ENCODE results near the gene CA4. TPM values are rescaled to one million over a fixed set of nuclear protein-coding genes. Genes with fewer than 3 reads are reported as not detected.

The CA4 gene
- total RNA-seq, 1 experiment from 2014 or later: 1.7 TPM

GRCh38 chr17:60173304-60173819 lies 23.6 kb downstream of the CA4 start:
- Histone ChIP-seq H2BK12ac (ENCODE audit: insufficient read length, low read depth, low read length) (no peak overlapping the region), H3K56ac (ENCODE audit: insufficient read length, low read depth, low read length) (no peak overlapping the region), H2BK5ac (ENCODE audit: insufficient read length, low read length) (no peak overlapping the region), H3K4me1 (ENCODE audit: insufficient read depth, low read length) (no peaks in the 10 kb centered on the region), H3K23ac (ENCODE audit: insufficient read length, low read depth, low read length) (no peak overlapping the region), H3K9me3 (ENCODE audit: control insufficient read depth, low read depth, low read length) (no peaks in the 10 kb centered on the region), H3K23me2 (ENCODE audit: insufficient read length, low read depth, low read length, poor library complexity, severe bottlenecking) (no peaks in the 10 kb centered on the region), H3K27ac (ENCODE audit: insufficient read length, low read depth, low read length) (no peak overlapping the region), H3K79me1 (ENCODE audit: insufficient read depth, low read depth, low read length, poor library complexity, severe bottlenecking) (no peaks in the 10 kb centered on the region), H2AK5ac (ENCODE audit: insufficient read length, low read length) (no peak overlapping the region), H3K18ac (ENCODE audit: insufficient read length, low read depth, low read length) (no peak overlapping the region), H4K8ac (replicated peaks; ENCODE audit: insufficient read length, low read depth, low read length) (no peak overlapping the region), H2BK120ac (ENCODE audit: low read depth, low read length, poor library complexity, severe bottlenecking) (no peak overlapping the region), H3T11ph (ENCODE audit: low read length) (no peak overlapping the region), H3K14ac (ENCODE audit: insufficient read depth, low read length) (no peak overlapping the region), H3K4me2 (ENCODE audit: insufficient read depth, insufficient read length, low read length) (no peak overlapping the region), H4K91ac (ENCODE audit: insufficient read length, low read depth, low read length) (no peak overlapping the region), H4K5ac (ENCODE audit: insufficient read length, low read depth, low read length) (no peak overlapping the region), H2BK20ac (ENCODE audit: low read depth, low read length, poor library complexity, severe bottlenecking) (no peak overlapping the region), H3K4ac (ENCODE audit: low read depth, low read length) (no peak overlapping the region), H3K9ac (ENCODE audit: extremely low read depth, insufficient read length, low read length) (no peak overlapping the region), H2BK15ac (ENCODE audit: low read depth, low read length) (no peak overlapping the region), H3K79me2 (ENCODE audit: insufficient read depth, low read length) (no peaks in the 10 kb centered on the region), H4K20me1 (ENCODE audit: control insufficient read depth, insufficient read depth, insufficient read length) (no peaks in the 10 kb centered on the region), H2AFZ (ENCODE audit: low read length) (no peak overlapping the region), H3K27me3 (ENCODE audit: insufficient read depth, low read length) (no peaks in the 10 kb centered on the region)
- Mint-ChIP-seq H3K9me3 (no peaks in the 10 kb centered on the region), H3K27ac (peak overlapping the region in 2 of 3 experiments; percentile 2 to 36; a peak in 2 of 7 replicates), H3K4me3 (no peak overlapping the region), H3K4me1 (peaks cover 23 to 28% of the 10 kb centered on the region in 2 experiments), H3K27me3 (ENCODE audit: low read depth) (no peaks in the 10 kb centered on the region), H3K36me3 (ENCODE audit: insufficient read depth in 1 of 3, low read depth in 3 of 3) (peaks cover 2 to 16% (median 12%) of the 10 kb centered on the region in 3 experiments)
- DNase-seq: no peak
- no peak for TF ChIP-seq CTCF (conservative IDR thresholded peaks at IDR 0.05)
- no CpG with 5 or more reads among the region's 2 CpGs for WGBS (ENCODE audit: extremely low coverage, insufficient read length, low lambda C conversion rate)
